Brain microvascular endothelial cell (primary cell): ENCODE results near the gene TRIM59.

Experiments
- DNase-seq: peaks from one replicate; pipeline ENCODE4 v3.0.0-alpha.2; 2020
- H3K27ac ChIP-seq: fragments of 250-450 bp; sonication (Bioruptor Pico); 2 replicates; pipeline ENCODE4 v1.5.1; 2020; ENCODE audit warnings: mild to moderate bottlenecking, moderate library complexity
- H3K27me3 ChIP-seq: fragments of 250-450 bp; sonication (Bioruptor Pico); replicated peaks from 2 replicates; pipeline ENCODE4 v1.5.1; 2020; ENCODE audit warnings: mild to moderate bottlenecking
- H3K36me3 ChIP-seq: fragments of 250-450 bp; sonication (Bioruptor Pico); replicated peaks from 2 replicates; pipeline ENCODE4 v1.5.1; 2020; ENCODE audit warnings: mild to moderate bottlenecking
- H3K4me3 ChIP-seq: 2 replicates; pipeline ENCODE4 v1.5.1; 2011; ENCODE audit warnings: low read depth, mild to moderate bottlenecking, control low read depth, low read length, moderate library complexity
- CTCF ChIP-seq: IDR thresholded peaks from 2 replicates; pipeline ENCODE4 v1.5.1; 2011; ENCODE audit warnings: low read depth, mild to moderate bottlenecking, moderate library complexity, low read length, control low read depth, inconsistent platforms; ENCODE audit errors: missing control alignments
- in situ Hi-C: cut with HindIII; loops from 2 replicates; pipeline ENCODE4 v1.10.0; 2017; ENCODE audit warnings: low sequenced_read_pairs, low pct_ligation_motif_present

The TRIM59 gene

GRCh38 chr3:160395297-160395696, 54.3 kb downstream of the TRIM59 start:
- Histone ChIP-seq H3K27me3 (no peaks in the 10 kb centered on the region), H3K27ac (no peak overlapping the region), H3K36me3 (no peaks in the 10 kb centered on the region), H3K4me3 (no peak overlapping the region)
- TF ChIP-seq CTCF = no peak
- in situ Hi-C loops = no loop called here
- peak; percentile 16 for DNase-seq

- H3K4me3 ChIP-seq = no peak overlapping the region
- in situ Hi-C loops = no loop called here
- DNase-seq = no peak
- no peaks in the 10 kb centered on the region for H3K27me3 ChIP-seq
- no peaks in the 10 kb centered on the region for H3K36me3 ChIP-seq
- no peak for TF ChIP-seq CTCF
- no peak overlapping the region for H3K27ac ChIP-seq
These were observed 55.6 kb downstream of the TRIM59 start for GRCh38 chr3:160394009-160394392.

- Histone ChIP-seq H3K4me3 (no peak overlapping the region), H3K27me3 (no peaks in the 10 kb centered on the region), H3K36me3 (no peaks in the 10 kb centered on the region), H3K27ac (no peak overlapping the region)
- TF ChIP-seq CTCF = no peak
- no peak for DNase-seq
- in situ Hi-C loops = no loop called here
These were observed 56.1 kb downstream of the TRIM59 start for GRCh38 chr3:160393346-160394008.

- Histone ChIP-seq H3K36me3 (no peaks in the 10 kb centered on the region), H3K27ac (no peak overlapping the region), H3K27me3 (no peaks in the 10 kb centered on the region), H3K4me3 (no peak overlapping the region)
- in situ Hi-C loops = no loop called here
- TF ChIP-seq CTCF = no peak
- DNase-seq = no peak
These were observed 56.8 kb downstream of the TRIM59 start for GRCh38 chr3:160392798-160393197.

GRCh38 chr3:160390565-160391138, 58.9 kb downstream of the TRIM59 start:
- DNase-seq = no peak
- Histone ChIP-seq H3K4me3 (no peak overlapping the region), H3K27me3 (no peaks in the 10 kb centered on the region), H3K36me3 (no peaks in the 10 kb centered on the region), H3K27ac (no peak overlapping the region)
- no peak for TF ChIP-seq CTCF
- in situ Hi-C loops = no loop called here
